Kidney capillary endothelial cell (primary cell): Measurements from ENCODE around the gene CEMIP.

ENCODE experiments used
- DNase-seq: peaks from one replicate; pipeline ENCODE4 v3.0.0-alpha.2; 2018; ENCODE audit warnings: low spot score

Gene CEMIP

GRCh38 chr15:80982839-80983238 lies 203.7 kb downstream of the CEMIP start:
- no peak for DNase-seq

DNA sequence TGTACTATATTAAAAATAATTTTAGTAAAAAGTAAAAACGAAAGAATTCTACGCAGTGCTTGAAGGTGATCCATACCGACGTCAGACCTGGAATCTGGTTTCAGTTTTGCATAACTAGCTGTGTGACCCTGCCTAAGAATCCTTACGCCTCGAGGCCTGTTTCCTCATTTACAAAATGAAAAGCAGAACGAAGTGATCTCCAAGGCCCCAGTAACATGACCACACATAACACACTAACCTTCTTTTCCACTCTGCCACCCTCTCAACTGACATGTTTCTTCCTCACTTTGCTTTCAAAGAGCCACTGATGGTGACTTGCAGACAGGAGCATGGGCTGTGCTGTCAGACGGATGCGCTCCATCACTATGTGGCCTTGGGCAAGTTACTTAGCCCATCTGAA lies 205.7 kb downstream of the CEMIP start:
- DNase-seq, result no peak

- no peak for DNase-seq
These were observed 206.8 kb downstream of the CEMIP start for GRCh38 chr15:80985981-80986380.

- no peak for DNase-seq
These were observed 207.3 kb downstream of the CEMIP start for GRCh38 chr15:80986487-80986886.

- no peak for DNase-seq
These were observed 209.1 kb downstream of the CEMIP start for GRCh38 chr15:80988148-80988796.

- DNase-seq, result no peak
These were observed 209.9 kb downstream of the CEMIP start for GRCh38 chr15:80989081-80989517.

- peak; percentile 94 for DNase-seq
These were observed 210.6 kb downstream of the CEMIP start, which contains the start of gene MESD for GRCh38 chr15:80989518-80990478. TSS of gene MESD (minus strand) at chr15:80989819. CDS start at chr15:80989791, 28 bp downstream.

GRCh38 chr15:80990955-80991354 lies 211.8 kb downstream of the CEMIP start:
- DNase-seq, result no peak

GRCh38 chr15:80991421-80991820 lies 212.3 kb downstream of the CEMIP start:
- DNase-seq, result no peak

DNA sequence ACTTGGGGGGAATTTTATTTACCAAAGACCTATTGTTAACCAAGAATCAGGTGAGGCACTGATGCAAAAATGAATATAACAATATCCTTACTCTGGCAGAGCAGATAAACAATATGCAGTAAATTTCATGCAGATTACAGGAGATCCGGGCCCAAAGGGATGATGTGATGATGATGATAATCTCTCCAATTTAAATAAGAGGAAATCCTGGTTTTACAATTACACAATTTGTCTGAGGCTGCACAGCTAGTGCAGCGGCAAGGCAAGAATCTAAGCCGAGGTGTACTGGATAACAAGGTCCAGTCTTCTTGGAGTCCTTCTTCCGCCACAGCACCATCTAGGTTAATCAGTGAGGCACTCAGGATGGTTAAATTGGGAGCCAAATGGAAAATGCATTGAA lies 212.8 kb downstream of the CEMIP start:
- DNase-seq, result no peak

- no peak for DNase-seq
These were observed 213.3 kb downstream of the CEMIP start for GRCh38 chr15:80992441-80992840.

- DNase-seq, result no peak
These were observed 217.1 kb downstream of the CEMIP start for GRCh38 chr15:80996247-80996646.

- DNase-seq, result no peak
These were observed 218.5 kb downstream of the CEMIP start for GRCh38 chr15:80997692-80998091.

GRCh38 chr15:80998251-80998650 lies 219.1 kb downstream of the CEMIP start:
- no peak for DNase-seq

GRCh38 chr15:80999623-81000036 lies 220.5 kb downstream of the CEMIP start:
- DNase-seq, result no peak

GRCh38 chr15:81000144-81000623 lies 221.0 kb downstream of the CEMIP start:
- no peak for DNase-seq

DNA sequence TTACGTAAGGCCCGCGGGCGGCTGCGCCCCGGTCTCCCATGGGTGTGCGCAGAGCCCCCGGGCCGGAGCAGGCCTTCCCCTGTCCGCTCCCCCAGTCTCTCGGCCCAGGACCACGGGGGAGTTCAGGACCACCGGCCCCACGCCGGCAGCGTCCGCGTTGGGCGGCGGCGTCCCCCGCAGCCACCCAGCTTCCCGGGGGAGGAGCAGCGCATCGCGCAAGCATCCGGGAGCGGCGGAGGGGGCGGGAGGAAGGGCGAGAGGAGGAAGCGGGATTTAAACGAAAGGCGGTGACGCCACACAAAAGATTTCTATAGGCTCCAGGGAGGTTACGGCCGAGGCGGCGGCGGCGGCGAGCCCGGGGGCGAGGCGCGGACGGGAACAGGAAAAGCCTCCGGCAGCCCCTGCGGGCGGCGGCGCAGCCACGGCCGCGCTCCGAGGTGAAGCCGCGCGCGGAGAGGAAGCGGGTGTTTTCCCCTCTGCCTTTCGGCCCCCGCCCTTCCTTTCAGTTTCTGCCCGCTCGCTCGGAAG lies 221.5 kb downstream of the CEMIP start, which contains the start of gene TLNRD1:
TLNRD1 (plus strand) TSS at position 300 of the 528 bp plus-strand sequence. CDS start 1,349 bp downstream, outside the sequence.
- peak; percentile 82 for DNase-seq
